Fibroblast of upper back skin (primary cell): ENCODE measurements around the gene FRMD8.
A peak's percentile ranks its signal among the peaks of the same experiment; 100 is the strongest.

Source experiments
- DNase-seq: peaks from one replicate; pipeline ENCODE4 v3.0.0-alpha.2; 2013

FRMD8 gene, protein sequence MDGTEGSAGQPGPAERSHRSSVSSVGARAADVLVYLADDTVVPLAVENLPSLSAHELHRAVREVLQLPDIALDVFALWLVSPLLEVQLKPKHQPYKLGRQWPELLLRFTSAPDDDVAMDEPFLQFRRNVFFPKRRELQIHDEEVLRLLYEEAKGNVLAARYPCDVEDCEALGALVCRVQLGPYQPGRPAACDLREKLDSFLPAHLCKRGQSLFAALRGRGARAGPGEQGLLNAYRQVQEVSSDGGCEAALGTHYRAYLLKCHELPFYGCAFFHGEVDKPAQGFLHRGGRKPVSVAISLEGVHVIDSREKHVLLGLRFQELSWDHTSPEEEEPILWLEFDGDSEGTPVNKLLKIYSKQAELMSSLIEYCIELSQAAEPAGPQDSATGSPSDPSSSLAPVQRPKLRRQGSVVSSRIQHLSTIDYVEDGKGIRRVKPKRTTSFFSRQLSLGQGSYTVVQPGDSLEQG

DNA sequence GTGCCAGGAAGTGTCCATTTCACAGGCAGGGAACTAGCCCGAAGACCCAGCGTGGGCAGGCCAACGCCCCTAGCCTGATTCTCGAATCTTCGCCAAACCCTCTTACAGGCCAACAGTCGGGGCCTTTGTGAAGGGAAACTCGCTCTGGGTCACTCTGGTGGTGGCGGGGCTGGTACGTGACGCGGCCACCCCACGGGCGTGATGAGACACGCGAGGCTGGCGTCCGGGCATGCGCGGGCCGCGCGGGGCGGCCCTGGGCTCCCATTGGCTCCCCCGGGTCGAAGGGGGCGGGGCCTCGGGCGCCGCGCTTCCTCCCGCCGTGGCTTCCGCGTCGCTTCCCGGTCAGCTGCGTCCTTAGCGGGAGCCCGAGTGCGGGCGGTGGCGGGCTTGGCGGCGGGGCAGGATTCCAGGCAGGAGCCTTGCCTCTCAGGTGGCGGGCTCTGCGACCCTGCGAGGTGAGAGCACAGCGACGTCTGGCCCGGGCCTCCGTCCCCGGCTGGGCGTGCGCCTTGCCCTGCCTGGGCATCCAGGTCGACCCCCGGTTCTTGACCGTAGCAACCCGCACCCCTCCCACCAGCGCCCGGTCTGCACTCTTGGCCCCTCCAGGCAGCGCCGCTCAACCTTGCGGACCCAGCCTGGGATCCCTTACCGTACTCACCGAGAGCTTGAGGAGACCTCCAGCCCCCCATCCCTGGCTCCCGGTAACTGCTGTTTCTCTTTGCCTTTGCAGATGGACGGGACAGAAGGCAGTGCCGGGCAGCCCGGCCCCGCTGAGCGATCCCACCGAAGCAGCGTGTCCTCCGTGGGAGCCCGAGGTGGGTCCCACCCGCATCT lies at the start of gene FRMD8:
Gene FRMD8 (plus strand): TSS at position 331 of the 834 bp plus-strand sequence. CDS start 400 bp downstream, at position 731.
- peak; percentile 74 for DNase-seq

DNA sequence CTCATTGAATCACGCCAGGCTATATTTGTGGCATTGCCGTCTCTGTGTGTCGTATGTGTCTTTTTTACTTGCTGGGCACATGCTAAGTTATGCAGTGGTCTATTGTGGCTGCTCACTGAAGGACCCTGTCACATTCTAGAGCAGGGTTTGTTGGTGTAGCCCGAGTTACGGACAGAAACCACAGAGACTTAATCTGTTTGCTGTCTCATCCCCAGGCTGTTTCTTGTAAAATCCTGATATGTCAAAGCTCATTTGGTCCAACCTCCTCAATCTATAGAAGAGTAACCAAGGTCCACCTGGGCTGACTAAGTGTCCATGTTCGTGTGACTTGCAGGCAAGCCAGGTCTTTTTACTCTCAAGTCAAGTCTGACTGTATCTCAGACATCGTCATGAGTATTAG lies 47.8 kb upstream of the FRMD8 start:
- DNase-seq = no peak

DNA sequence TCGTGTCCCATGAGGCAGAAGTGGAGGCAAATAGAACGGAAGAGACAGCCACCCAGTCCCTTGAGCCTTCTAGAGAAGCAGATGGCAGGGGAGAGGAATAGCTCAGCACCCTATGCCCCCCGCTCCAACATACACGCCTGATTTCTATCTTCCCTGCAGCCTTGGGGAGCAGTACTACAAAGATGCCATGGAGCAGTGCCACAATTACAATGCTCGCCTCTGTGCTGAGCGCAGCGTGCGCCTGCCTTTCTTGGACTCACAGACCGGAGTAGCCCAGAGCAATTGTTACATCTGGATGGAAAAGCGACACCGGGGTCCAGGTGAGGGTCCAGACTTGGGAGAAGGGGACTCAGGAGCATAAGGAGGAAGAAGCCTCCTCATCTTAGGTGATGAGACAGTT lies 46.2 kb upstream of the FRMD8 start:
- no peak for DNase-seq

DNA sequence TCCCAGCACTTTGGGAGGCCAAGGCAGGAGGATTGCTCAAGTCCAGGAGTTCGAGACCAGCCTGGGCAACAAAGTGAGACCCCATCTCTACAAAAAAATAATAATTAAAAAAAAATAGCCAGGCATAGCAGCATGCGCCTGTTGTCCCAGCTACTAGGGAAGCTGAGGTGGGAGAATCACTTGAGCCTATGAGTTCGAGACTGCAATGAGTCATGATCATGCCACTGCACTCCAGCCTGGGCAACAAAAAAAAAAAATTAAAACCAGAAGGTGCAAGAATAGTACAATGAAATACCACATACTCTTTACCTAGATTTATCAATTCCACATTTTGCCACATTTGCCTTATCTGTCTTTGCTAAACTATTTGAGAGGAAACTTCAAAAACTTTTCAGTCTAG lies 44.6 kb upstream of the FRMD8 start:
- DNase-seq = no peak

DNA sequence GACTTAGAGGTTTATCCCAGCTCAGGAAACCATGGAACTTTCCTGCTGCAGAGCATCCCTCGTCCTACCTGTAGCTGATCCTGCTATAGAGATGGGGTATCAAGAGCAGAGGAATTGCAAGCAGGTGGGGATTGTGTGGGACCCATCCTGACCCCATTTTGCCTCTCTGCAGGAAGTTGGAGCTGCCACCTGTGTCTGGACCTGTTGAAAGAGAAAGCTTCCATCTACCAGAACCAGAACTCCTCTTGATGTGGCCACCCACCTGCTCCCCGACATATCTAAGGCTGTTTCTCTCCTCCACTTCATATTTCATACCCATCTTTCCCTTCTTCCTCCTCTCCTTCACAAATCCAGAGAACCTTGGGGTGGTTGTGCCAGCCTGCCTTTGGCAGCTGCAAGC lies 34.9 kb upstream of the FRMD8 start:
- DNase-seq = no peak

DNA sequence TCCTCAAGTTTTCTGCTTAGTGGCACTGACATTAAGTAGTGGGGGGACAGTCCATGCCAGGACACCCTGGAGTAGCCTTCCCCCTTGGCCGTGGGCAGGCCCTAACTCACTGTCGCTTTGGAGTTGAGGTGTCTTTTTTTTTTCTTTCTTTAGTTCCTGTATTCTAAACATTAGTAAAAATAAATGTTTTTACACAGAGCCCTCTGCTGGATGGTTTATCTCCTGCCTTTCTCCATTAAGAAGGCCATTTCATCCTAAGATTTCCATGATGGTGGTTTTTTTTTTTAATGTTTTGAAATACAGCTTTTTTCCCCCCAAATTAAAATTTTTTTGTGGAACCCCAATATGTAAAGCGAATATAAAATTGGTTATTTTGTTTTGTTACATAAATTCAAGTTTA lies 33.7 kb upstream of the FRMD8 start:
- DNase-seq = peak; percentile 9

DNA sequence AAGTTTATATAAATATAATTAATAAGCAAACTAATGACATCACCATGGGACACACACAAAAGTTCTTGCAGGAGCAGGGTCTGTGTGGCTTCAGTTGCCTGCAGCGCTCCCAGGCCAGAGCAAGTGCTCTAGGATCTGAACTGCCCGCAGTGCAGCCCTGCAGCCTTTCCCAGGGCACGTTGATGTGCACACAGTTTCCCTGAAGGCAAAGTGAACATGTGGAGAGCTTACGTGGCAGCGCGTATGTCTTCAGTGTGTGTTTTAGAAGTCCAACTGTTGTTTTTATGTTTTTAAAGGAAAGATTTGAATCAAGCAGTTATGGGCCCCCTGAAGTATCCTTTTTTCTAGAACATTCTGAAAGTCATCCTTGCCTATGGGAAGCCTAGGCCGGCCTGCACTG lies 33.1 kb upstream of the FRMD8 start:
- DNase-seq = no peak

DNA sequence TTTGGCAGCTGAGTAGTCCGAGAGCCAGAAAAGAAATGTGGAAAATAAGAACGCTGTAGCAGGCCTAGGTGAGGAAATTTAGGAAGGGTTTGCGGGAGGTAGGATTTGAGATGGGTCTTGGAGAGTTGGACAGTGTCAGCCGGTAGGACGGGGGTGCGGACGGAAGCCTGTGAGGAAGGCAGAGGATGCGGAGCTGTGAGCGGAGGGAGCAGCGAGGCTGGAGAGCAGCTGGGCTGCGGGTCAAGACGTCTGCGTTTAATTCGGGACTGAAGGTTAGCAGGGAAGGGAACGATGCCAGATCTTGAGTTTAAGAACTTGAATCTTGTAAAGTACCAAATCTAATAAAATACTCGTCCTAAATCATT lies 32.6 kb upstream of the FRMD8 start:
- no peak for DNase-seq

DNA sequence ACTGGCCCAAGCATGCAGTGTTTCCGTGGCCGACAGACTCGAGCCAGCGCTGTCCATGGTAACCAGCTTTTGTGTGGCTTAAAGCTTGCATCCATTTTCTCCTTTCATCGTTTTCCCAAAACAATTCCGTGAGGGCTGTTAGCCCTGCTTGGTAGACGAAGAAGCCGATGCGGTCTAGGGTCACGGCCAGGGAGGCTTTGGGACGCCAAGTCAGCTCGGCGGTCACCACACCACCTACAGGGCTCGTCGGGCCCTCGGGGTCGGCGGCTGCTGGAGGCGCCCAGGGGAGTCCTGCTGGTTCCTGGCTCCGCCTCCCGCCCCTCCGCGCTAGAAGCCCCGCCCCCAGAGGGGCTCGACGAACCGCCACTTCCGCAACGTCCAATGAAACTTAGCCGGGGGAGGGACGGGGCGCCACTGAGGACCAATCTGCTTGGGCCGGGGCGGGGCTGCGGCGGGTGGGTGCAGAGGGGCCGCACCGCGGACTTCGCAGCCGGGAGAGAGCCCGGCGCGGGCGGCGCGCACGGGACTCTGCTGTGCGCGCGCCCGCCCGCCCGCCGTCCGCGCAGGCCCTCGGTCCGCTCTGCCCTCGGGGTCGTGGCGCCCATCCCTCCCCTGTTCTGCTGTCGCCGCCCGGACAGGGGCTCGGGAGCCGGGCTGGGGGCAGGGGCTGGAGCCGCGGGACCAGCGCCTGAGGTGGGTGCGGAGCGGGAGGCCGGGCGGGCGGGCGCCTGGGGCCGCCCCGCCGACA lies 32.0 kb upstream of the FRMD8 start, which contains the start of gene TIGD3:
Gene TIGD3 (plus strand): TSS at position 487 of the 748 bp plus-strand sequence. CDS start 1,058 bp downstream, outside the sequence.
- DNase-seq = peak; percentile 93

DNA sequence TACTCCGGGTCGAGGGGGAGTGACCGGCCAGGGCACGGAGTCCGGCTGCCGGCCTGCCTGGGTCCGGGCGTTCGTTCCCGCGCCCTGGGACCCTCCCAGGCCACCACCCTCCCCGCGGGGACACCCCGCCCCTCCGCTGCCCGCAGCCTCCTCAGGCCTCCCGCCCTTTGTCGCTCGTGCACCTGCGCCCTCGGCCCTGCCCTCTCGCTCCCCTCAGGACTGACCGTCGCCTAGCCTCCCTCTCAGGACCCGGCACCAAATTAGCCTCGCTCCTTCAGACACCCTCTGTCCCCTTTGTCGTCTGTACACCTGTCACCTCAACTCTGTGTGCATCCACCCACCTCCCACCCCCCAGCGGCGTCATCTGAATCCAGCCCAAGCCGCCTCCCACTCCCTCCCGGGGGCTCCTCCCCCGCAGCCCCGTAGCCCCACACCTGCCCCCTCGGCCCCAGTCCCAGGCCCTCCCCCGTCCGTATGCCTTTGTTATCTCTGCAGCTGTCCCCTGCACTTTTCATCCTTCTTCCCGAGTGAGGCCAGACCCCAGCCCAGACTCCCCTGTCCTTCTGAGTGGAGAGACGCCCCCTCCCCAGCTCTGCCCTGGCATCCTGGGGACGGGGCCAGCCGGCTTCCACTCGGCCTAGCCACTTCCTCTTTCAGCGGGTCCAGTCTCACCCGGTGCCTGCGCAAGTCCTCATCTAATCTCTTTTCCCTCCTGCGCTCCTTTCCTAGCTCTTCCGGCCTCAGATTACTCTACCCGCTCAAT lies 31.2 kb upstream of the FRMD8 start:
- no peak for DNase-seq

DNA sequence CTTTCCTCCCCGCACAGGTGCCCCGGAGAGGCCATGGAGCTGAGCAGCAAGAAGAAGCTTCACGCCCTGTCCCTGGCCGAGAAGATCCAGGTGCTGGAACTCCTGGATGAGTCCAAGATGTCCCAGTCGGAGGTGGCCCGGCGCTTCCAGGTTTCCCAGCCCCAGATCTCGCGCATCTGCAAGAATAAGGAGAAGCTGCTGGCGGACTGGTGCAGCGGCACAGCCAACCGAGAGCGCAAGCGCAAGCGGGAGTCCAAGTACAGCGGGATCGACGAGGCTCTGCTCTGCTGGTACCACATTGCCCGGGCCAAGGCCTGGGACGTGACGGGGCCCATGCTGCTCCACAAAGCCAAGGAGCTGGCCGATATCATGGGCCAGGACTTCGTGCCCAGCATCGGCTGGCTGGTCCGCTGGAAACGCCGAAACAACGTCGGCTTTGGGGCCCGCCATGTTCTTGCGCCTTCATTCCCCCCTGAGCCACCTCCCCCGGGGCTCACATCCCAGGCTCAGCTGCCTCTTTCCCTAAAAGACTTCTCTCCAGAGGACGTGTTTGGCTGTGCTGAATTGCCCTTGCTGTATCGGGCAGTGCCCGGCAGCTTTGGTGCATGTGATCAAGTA lies 30.6 kb upstream of the FRMD8 start:
- DNase-seq = peak; percentile 22

DNA sequence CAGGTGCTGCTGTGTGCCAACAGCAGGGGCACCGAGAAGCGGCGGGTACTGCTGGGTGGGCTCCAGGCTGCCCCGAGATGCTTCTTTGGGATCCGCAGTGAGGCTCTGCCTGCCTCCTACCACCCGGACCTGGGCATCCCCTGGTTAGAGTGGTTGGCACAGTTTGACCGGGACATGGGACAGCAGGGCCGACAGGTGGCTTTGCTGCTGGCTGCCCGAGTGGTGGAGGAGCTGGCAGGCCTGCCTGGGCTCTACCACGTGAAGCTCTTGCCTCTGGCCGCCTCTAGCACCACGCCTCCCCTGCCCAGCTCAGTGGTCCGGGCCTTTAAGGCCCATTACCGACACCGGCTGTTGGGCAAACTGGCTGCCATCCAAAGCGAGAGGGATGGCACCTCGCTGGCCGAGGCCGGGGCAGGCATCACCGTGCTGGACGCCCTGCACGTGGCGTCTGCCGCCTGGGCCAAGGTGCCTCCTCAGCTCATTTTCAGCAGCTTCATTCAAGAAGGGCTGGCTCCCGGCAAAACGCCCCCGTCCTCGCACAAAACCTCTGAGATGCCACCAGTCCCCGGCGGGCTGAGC lies 30.0 kb upstream of the FRMD8 start:
- DNase-seq = no peak

DNA sequence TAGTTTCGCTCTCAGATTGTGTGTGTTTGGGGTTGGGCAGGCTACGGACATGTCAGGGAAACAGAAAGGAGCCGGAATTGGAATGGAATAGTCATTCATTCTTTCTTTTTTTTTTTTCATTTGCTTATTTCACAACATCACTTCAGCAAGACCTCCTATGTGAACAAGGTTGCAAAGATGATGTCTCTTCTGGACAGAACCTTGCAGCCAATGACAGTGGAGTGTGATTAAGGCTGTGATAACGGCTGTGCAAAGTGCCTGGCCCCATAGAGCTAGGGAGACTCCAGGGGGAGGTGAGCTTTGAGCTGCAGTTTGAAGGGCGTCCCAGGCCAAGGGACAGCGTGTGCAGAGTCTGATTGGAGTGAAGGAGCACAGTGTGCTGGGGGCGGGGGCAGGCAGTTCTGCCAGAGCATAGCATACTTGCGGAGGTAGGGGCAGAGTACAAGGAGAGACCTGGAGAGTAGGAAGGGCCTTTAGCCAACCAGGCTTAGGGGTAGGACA lies 28.5 kb upstream of the FRMD8 start:
- DNase-seq = no peak

DNA sequence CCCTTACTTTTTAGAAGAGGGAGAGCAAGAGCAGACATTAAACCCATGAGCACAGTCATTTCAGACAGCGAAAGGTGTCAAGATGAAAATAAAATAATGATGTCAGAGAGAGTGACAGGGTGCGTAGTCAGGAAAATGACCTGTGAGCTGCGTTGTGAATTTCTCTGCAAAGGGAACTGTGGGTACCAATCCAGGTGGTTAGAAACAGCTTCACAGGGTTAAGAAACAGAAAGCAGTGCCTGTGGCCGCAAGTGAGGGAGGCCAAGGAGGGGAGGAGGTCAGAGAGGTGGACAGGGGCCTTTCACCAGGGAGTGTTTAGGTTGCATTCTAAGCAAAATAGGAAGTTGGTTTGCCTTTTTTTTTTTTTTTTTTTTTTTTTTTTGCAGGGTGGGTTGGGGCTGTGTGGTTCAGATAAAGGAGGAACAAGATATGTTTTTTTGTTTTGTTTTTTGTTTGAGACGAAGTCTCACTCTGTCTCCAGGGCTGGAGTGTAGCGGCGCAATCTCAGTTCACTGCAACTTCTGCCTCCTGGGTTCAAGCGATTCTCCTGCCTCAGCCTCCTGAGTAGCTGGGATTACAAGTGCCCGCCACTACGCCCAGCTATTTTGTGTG lies 24.0 kb upstream of the FRMD8 start:
- no peak for DNase-seq

DNA sequence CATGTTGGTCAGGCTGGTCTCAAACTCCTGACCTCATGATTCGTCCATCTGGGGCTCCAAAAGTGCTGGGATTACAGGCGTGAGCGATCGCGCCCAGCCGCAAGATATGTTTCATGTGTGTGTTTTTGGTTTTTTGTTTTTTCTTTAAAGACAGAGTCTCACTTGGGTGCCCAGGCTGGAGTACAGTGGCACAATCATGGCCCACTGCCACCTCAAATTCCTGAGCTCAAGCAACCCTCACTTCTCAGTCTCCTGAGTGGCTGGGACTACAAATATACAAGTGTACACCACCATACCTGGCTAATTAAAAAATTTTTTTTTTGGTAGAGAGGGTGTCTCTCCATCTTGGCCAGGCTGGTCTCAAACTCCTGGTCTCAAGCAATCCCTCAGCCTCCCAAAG lies 23.5 kb upstream of the FRMD8 start:
- no peak for DNase-seq

DNA sequence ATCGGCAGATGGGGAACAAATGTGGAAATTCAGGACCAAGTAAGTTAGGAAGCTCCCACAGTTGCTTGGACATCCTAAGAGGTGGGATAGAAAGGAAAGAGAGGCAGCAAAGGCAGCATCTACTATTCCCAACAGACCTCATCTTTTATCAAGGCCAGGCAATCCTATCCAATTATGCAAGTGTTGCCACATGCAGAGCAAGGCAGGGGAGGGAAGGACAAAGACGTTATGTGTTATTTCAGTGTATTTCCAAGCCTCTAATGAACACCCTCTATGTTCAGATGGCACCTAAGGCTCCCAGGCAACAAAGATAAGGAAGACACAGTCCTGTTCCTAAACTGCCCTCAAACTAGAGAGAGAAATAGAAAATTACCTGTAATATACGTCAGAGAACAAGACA lies 22.7 kb upstream of the FRMD8 start:
- DNase-seq = no peak

DNA sequence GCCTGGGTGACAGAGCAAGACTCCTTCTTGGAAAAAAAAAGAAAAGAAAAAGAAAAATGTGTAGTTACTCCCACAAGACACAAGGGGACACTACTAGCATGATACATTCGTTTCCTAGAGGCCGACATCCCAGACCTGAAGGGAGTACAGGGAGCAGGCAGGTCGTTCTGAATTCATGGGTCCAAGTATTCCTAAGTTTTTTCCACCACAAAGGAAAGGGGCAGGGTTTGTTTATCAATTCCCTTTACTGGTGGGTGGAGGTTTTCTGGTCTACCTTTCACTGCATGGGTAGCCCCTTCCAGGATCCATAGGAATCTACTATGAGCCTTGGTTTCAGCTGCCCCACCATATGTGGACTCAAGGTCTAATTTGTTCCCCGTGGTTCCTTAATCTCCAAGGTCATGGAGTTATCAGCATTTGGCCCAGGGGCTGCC lies 20.1 kb upstream of the FRMD8 start:
- DNase-seq = peak; percentile 82

DNA sequence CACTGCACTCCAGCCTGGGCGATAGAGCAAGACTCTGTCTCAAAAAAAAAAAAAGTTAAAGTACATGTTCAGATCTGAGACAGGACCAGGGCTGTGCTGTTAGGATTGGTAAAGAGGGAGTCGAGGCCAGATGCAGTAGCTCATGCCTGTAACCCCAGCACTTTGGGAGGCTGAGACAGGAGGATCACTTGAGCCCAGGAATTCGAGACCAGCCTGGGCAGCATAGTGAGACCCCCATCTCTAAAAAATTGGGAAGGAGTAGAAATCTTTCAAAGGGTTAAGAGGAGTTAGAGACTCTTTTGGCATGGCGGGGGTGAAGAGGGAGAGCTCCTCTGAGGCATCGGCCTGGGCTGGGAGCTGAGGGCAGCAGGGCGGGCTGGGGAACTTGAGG lies 15.8 kb upstream of the FRMD8 start:
- no peak for DNase-seq

DNA sequence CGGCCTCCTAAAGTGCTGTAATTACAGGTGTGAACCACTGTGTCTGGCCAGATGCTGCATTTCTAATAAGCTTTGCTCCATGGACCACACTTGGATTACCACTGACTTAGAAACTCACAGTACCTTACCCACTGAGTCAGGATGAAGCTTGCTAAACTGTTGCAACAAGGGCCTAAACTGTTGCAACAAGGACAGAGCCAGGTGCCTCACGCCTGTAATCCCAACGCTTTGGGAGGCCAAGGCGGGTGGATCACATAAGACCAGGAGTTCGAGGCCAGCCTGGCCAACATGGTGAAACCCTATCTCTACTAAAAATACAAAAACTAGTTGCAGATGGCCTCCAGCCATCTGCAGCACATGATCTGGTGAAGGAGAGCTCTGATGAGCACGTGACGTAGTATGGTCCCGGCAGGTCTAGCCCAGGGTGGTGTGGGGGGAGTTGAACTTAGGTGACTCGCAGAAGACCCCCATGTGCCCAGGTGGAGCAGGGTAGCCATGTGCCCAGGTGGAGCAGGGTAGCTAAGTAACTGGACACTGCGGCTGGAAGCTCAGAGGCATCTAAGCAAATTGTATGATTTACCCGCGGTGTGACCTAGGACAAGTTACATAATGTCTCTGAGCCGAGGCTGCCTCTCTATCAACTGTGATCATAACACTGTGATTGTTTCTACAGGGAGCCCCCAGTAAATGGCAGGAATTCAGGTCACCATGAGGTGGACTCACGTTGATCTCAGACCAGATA lies 12.4 kb upstream of the FRMD8 start:
- no peak for DNase-seq

DNA sequence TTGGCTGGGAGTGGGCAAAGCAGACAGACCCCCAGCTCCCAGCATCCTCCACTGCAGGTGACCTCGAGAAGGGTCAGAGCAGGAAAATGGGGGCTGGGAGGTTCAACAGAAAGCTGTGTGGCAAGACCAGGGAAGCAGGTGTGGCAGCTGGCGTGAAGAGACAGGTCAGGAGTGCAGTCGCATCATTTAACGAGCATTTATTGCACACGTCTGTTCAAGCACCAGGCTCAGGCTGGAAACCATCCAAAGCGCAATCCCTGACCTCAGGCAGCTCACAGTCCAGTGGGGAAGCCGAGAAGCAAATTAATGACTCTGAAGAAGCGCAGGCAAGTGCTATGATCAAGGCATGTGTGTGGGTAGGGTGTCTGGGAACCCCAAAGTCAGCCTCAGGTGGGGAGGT lies 11.4 kb upstream of the FRMD8 start:
- no peak for DNase-seq
